Dendritic cell treated with granulocyte-macrophage colony-stimulating factor and Interleukin-4, amounts not matched to agents 40 ng/mL and 50 ng/mL, for 4 days (primary cell): ENCODE results near the gene SOWAHB.
"Not testable (repeated sequence)": the region's sequence is repeated elsewhere in the genome, so short reads cannot be mapped to it uniquely, and the experiment has no call there.

Experiments
- H3K27ac Mint-ChIP-seq: one replicate; pipeline ENCODE4 v1.8.0; 2022; ENCODE audit warnings: mild to moderate bottlenecking, mixed read lengths
- H3K27me3 Mint-ChIP-seq: one replicate; pipeline ENCODE4 v1.8.0; 2022; ENCODE audit warnings: mild to moderate bottlenecking, mixed read lengths
- H3K36me3 Mint-ChIP-seq: one replicate; pipeline ENCODE4 v1.8.0; 2022; ENCODE audit warnings: low read depth, mixed read lengths
- H3K4me1 Mint-ChIP-seq: one replicate; pipeline ENCODE4 v1.8.0; 2022; ENCODE audit warnings: low read depth, mixed read lengths
- H3K4me3 Mint-ChIP-seq: one replicate; pipeline ENCODE4 v1.8.0; 2022; ENCODE audit warnings: mild to moderate bottlenecking, moderate library complexity, mixed read lengths
- H3K9me3 Mint-ChIP-seq: one replicate; pipeline ENCODE4 v1.8.0; 2022; ENCODE audit warnings: mixed read lengths
- intact Hi-C: fragments of 100-400 bp; cut with micrococcal nuclease; formaldehyde crosslinking; loops from one replicate; pipeline ENCODE4 v1.15.0; 2022

The SOWAHB gene

DNA sequence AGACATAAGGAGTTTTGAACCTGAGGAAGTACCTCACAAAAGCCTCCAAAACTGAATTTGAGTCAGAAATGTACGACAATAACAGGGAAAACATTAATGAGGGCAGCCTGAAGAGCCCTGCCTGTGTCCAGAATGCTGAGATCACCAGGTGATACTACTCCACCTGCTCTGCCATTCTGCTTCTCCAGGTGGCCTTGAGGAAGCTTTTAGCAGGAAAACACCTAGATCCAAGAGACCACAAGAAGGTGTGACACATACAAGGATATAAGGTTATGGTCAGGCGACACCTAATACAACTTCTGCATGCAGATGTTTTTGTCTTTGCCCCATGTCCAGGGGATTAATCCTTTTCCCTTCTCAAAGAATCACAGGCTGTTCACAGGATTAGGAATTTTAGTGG lies 15.3 kb downstream of the SOWAHB start:
- Mint-ChIP-seq H3K4me3 (no peak overlapping the region), H3K36me3 (no peaks in the 10 kb centered on the region), H3K9me3 (no peaks in the 10 kb centered on the region), H3K27ac (no peak overlapping the region), H3K4me1 (no peaks in the 10 kb centered on the region), H3K27me3 (no peaks in the 10 kb centered on the region)
- intact Hi-C loops, result no loop called here

DNA sequence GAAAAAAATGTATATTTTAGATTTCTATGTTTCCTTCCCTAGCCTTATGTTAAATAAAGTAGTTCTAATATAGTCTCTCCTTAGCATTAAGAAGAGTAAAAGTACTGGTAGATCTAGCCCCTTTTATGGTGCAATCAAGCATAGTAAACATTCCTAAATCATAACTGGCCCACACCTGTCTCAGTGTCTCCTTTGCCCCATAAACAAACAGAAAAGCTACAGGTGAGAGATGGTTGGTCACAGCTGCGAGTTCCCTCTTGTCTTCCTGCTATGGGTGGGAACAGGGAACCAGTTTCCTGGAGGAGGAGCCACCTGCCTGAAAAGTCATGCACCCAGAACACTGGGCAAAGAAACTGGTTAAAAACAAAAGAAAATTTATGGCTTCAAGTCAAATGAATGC lies 16.6 kb downstream of the SOWAHB start:
- Mint-ChIP-seq H3K36me3 (no peaks in the 10 kb centered on the region), H3K4me1 (no peaks in the 10 kb centered on the region), H3K4me3 (no peak overlapping the region), H3K27ac (no peak overlapping the region), H3K27me3 (no peaks in the 10 kb centered on the region), H3K9me3 (no peaks in the 10 kb centered on the region)
- intact Hi-C loops, result no loop called here

DNA sequence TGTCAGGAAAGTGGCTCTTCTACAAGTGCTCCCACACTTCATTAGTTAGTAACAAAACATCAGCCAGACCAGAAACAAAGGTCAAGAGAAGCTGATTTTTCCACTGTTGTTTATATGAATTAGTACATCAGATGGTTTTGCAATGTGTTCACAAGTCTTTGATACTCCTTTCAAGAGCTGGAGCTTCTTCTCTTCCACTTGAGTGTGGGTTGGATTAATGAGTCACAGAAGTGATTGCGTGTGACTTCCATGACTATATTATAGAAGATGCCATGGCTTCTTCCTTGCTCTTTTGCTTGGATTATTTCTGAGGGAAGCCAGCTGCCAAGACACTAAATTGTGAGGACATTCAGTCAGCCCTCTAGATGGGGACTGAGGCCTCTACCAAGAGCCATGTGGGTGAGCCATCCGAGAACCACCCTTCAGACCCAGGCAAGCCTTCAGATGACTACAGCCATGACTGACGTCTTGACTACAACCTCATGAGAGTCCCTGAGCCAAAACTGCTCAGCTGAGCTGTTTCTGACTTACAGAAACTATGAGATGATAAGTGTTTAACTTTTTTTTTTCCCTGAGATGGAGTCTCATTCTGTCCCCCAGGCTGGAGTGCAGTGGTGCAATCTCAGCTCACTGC lies 18.1 kb downstream of the SOWAHB start:
- no peaks in the 10 kb centered on the region for H3K9me3 Mint-ChIP-seq
- no peak overlapping the region for H3K27ac Mint-ChIP-seq
- H3K36me3 Mint-ChIP-seq, result no peaks in the 10 kb centered on the region
- intact Hi-C loops, result no loop called here
- no peak overlapping the region for H3K4me3 Mint-ChIP-seq
- no peaks in the 10 kb centered on the region for H3K27me3 Mint-ChIP-seq
- H3K4me1 Mint-ChIP-seq, result no peaks in the 10 kb centered on the region

DNA sequence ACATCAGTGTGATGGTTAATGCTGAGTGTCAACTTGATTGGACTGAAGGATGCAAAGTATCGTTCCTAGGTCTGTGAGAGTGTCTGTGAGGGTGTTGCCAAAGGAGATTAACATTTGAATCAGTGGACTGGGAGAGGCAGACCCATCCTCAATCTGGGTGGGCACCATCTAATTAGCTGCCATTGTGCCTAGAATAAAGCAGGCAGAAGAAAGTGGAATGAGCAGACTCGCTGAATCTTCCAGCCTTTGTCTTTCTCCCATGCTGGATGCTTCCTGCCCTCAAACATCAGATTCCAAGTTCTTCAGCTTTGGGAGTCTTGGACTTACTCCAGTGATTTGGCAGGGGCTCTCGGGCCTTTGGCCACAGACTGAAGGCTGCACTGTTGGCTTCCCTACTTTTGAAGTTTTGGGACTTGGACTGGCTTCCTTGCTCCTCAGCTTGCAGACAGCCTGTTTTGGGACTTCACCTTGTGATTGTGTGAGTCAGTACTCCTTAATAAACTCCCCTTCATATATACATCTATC lies 19.2 kb downstream of the SOWAHB start:
- H3K27me3 Mint-ChIP-seq, intact Hi-C loops, H3K9me3 Mint-ChIP-seq, H3K36me3 Mint-ChIP-seq, H3K4me3 Mint-ChIP-seq, H3K27ac Mint-ChIP-seq, H3K4me1 Mint-ChIP-seq: not testable (repeated sequence)

DNA sequence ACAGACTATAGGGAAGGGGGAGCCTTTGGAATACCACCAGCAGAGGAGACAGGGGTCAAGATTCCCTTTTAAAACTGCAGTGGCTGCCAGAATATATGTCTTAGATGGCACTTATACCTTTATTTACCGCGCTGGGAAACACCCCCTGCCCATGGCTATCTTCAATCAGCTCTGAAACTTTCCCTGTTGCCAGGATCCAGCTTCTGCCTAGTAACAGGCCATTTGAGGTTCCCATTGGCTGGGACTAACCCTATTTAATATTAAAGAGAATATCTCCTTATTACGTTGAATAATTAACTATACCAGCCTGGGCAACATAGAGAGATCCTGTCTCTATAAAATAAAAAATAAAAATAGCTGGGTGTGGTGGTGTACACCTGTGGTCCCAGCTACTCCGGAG lies 23.8 kb downstream of the SOWAHB start:
- H3K27ac Mint-ChIP-seq, result no peak overlapping the region
- H3K4me3 Mint-ChIP-seq, result no peak overlapping the region
- intact Hi-C loops, result no loop called here
- no peaks in the 10 kb centered on the region for H3K4me1 Mint-ChIP-seq
- peaks cover 2% of the 10 kb centered on the region for H3K27me3 Mint-ChIP-seq
- no peaks in the 10 kb centered on the region for H3K9me3 Mint-ChIP-seq
- no peaks in the 10 kb centered on the region for H3K36me3 Mint-ChIP-seq

DNA sequence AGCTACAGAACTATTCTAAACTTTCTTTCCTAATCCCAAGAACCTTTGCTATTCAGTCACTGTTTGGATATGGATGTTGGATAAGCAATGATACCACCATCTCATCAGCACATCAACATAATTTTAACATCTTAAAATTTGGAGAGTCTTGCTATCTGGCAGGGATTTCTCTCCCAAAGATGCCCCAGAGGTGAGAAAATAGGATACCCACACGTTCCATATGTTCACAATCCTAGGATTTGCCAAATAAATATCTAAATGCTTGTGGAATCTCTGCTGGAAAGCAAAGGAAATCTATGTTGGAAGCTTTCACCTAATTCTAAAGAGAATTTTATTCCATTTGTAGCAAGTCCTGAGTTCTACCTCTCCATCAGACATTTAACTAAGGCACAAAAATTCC lies 24.4 kb downstream of the SOWAHB start:
- Mint-ChIP-seq H3K4me1 (no peaks in the 10 kb centered on the region), H3K27me3 (peaks cover 2% of the 10 kb centered on the region), H3K9me3 (no peaks in the 10 kb centered on the region), H3K36me3 (no peaks in the 10 kb centered on the region), H3K27ac (no peak overlapping the region), H3K4me3 (no peak overlapping the region)
- intact Hi-C loops, result no loop called here

DNA sequence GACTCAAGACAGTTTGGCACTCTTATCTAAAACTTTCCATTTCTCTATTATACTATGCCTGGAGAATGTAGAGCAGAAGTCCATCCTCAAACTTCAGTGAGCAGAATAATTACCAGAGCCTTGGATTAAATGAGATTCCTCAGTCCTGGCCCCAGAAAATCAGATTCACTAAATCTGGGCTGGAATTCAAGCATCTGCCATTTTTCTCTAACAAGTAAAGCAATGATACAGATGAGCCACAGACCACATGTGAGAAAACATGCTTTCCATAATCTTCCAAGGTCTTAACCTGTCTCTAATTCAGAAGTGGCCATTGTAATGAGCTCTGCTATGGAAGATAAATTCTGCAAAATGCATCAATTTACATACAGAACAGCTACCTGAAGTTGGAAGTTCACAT lies 25.4 kb downstream of the SOWAHB start:
- Mint-ChIP-seq H3K27ac (no peak overlapping the region), H3K4me3 (no peak overlapping the region), H3K9me3 (no peaks in the 10 kb centered on the region), H3K27me3 (peaks cover 2% of the 10 kb centered on the region), H3K36me3 (no peaks in the 10 kb centered on the region), H3K4me1 (no peaks in the 10 kb centered on the region)
- intact Hi-C loops, result no loop called here

DNA sequence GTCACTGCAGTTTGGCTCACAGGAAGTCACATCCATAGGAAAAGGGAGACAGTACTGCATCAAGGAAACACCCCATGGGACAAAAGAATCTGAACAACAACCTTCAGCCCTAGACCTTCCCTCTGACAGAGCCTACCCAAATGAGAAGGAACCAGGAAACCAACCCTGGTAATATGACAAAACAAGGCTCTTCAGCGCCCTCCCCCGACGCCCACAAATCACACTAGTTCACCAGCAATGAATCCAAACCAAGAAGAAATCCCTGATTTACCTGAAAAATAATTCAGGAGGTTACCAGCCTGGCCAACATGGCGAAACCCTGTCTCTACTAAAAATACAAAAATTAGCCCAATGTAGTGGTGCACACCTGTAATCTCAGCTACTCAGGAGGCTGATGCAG lies 29.2 kb downstream of the SOWAHB start:
- not testable (repeated sequence) for H3K27me3 Mint-ChIP-seq

DNA sequence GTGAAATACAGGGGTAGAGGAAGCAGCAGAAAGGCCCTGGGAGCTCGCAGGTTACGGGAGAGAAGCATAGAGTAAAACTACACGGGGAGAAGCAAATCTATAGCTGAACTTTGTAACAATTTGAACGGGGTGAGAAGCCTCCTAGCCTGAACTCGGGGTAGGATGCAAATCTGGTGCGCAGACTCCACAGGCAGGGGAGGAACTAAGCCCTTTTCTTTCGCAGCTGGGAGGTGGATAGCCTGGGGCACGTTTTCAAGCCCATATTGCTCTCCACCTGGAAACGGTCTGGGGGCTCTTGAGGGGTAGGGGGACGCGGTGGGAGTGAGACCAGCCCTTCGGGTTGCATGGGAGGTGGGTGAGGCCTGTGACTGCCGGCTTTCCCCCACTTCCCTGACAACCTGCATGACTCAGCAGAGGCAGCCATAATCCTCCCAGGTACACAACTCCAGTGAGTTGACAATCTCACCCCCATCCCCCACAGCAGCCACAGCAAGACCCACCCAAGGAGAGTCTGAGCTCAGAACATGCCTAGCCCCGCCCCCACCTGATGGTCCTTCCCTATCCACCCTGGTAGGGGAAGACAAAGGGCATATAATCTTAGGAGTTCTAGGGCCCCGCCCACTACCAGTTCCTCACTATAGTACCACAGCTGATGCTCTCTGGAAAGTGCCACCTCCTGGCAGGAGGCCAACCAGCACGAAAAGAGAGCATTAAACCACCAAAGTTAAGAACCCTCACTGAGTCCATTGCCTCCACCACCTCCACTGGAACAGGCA lies 29.9 kb downstream of the SOWAHB start:
- H3K27ac Mint-ChIP-seq, result no peak overlapping the region
- no peaks in the 10 kb centered on the region for H3K9me3 Mint-ChIP-seq
- H3K36me3 Mint-ChIP-seq, result no peaks in the 10 kb centered on the region
- H3K4me1 Mint-ChIP-seq, result no peaks in the 10 kb centered on the region
- intact Hi-C loops, result no loop called here
- no peak overlapping the region for H3K4me3 Mint-ChIP-seq
- no peaks in the 10 kb centered on the region for H3K27me3 Mint-ChIP-seq

More for the DNA sequence above, 29.2 kb downstream of the SOWAHB start:
- H3K4me1 Mint-ChIP-seq, H3K36me3 Mint-ChIP-seq, H3K4me3 Mint-ChIP-seq, intact Hi-C loops, H3K27ac Mint-ChIP-seq, H3K9me3 Mint-ChIP-seq: not testable (repeated sequence)

DNA sequence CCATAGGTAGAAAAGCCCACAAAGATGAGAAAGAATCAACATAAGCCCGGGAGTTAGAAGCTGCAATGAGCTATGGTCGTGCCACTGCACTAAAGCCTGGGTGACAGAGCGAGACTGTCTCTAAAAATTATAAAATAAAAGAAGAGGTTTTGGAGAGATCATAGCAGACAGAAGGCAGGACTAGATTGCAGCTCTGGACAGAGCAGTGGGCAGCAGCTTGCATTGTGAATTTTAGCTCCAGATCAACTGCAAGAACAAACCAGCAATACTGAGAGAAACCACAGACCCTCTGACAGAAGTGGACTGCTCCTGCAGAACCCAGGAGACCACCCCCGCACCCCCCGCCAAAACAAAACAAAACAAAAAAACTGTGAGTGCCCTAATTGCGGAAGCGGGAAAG lies 30.6 kb downstream of the SOWAHB start:
- intact Hi-C loops, result no loop called here
- no peaks in the 10 kb centered on the region for H3K27me3 Mint-ChIP-seq

DNA sequence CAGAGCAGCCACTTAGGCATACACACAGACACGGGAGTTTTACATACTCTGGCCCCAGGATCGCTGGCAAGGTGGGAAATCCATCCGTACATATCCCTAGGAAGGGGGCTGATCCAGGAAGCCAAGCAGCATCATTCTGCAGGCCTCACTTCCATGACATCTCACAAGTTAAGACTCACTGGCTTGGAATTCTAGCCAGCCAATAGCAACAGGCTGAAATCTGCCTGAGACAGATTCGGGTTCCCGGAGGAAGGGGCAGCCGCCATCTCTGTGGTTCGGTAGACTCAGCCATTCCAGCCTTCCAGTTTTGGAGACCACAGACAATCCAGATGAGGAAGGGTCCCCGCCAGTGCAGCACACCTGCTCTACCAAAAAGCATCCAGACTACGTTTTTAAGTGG lies 31.3 kb downstream of the SOWAHB start:
- Mint-ChIP-seq H3K27ac (no peak overlapping the region), H3K9me3 (no peaks in the 10 kb centered on the region), H3K27me3 (no peaks in the 10 kb centered on the region), H3K4me1 (no peaks in the 10 kb centered on the region), H3K4me3 (no peak overlapping the region), H3K36me3 (no peaks in the 10 kb centered on the region)
- intact Hi-C loops, result no loop called here

More for the DNA sequence above, 30.6 kb downstream of the SOWAHB start:
- Mint-ChIP-seq H3K9me3 (no peaks in the 10 kb centered on the region), H3K4me3 (no peak overlapping the region), H3K4me1 (no peaks in the 10 kb centered on the region), H3K27ac (no peak overlapping the region), H3K36me3 (no peaks in the 10 kb centered on the region)

DNA sequence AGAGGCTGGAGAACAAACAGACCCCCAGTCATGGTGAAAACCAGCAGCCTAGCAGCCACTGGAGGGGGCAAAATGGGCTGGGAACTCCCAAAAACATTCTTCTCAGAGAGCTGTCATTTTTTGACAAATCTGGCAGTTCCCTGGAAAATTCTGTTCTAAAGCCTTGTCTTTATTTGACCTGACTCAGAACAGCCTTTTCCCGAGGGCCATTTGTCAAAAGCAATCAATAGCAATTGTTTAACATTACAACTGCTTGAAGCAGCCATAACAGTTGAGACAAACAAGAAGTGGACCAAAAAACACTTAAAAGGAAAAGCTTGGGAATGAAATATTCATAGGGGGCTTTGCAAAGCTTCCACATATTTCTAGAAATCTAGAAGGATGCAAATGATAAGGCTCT lies 39.6 kb downstream of the SOWAHB start:
- Mint-ChIP-seq H3K9me3 (no peaks in the 10 kb centered on the region), H3K4me1 (no peaks in the 10 kb centered on the region), H3K36me3 (no peaks in the 10 kb centered on the region), H3K27me3 (peaks cover 4% of the 10 kb centered on the region), H3K4me3 (no peak overlapping the region), H3K27ac (no peak overlapping the region)
- intact Hi-C loops, result no loop called here

DNA sequence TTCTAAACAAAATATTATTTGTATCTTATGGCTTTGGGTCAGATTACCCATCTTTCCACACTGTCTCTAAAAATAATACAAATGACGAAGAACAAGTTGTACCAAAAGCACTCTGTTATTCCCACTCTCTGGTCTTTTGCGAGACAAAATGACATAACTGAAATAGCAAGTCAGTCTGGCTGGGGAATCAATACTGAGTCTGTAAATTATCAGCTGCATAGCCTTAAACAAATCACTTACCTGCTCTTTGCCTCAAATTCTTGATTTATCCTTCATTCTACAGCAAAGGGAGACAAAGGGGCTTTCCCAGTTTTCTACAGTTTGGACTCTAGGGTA lies 40.9 kb downstream of the SOWAHB start:
- peaks cover 4% of the 10 kb centered on the region for H3K4me1 Mint-ChIP-seq
- no peaks in the 10 kb centered on the region for H3K36me3 Mint-ChIP-seq
- H3K27ac Mint-ChIP-seq, result no peak overlapping the region
- H3K9me3 Mint-ChIP-seq, result no peaks in the 10 kb centered on the region
- intact Hi-C loops, result no loop called here
- H3K4me3 Mint-ChIP-seq, result no peak overlapping the region
- peaks cover 4% of the 10 kb centered on the region for H3K27me3 Mint-ChIP-seq

DNA sequence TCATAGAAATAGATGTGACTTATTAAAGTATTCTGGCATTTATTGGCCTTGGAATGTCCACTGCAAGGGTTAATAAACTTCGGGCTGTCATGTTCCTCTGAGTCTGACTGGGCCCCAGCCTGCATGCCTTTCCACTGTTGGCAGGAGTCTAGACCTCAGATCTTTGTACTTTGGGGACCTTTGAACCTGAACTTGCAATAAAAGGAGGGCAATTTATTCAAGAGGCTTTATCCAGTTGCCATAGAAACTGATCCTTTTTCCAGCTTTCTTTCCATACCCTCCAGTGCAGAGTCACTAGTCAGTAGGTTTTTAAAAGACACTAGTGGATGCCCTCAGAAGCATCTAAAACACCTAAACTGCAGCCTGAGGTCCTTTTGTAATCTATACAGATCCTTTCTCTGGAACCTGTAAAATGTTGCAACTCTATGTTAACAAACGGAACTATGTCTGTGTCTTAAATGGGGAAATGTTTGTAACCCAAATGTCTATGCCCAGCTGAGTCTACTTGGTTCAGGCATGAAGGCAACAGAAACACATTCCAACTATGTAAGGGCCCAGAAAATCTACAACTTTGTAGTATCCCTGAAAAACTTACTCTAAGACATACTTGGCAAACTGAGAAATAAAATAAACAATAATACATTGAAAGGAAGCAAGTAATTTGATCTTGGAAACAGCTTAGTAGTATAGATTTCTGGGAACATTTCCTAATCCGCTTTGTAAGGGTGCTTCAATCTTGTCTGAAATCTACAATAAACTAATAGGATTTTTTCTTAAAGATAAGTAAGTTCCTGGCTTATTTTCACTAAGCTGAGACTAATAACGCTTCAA lies 41.5 kb downstream of the SOWAHB start:
- no peaks in the 10 kb centered on the region for H3K36me3 Mint-ChIP-seq
- H3K9me3 Mint-ChIP-seq, result no peaks in the 10 kb centered on the region
- H3K27ac Mint-ChIP-seq, result no peak overlapping the region
- intact Hi-C loops, result no loop called here
- H3K27me3 Mint-ChIP-seq, result peaks cover 4% of the 10 kb centered on the region
- H3K4me1 Mint-ChIP-seq, result peaks cover 6% of the 10 kb centered on the region
- no peak overlapping the region for H3K4me3 Mint-ChIP-seq
